Left lung (tissue), 10 donors: ENCODE results near the gene COL21A1. TPM values are rescaled to one million over a fixed set of nuclear protein-coding genes. Genes with fewer than 3 reads are reported as not detected.
"Not testable (repeated sequence)": the region's sequence is repeated elsewhere in the genome, so short reads cannot be mapped to it uniquely, and the experiment has no call there.

Experiments used
- ATAC-seq: fragments of 200-7000 bp; cut with Tn5 transposase; one replicate; pipeline ENCODE4 v1.9.1; 2020; ENCODE audit warnings: moderate library complexity
- DNase-seq, 4 donors: peaks; one replicate each; pipeline ENCODE4 v3.0.0-alpha.2; 2013 to 2020
- H3K27ac ChIP-seq, 2 donors: fragments of 200-600 bp; sonication (generic) in 1 of 2; one replicate each; pipeline versions ENCODE4 v1.5.0 to v1.8.0; 2020 to 2021
- H3K27me3 ChIP-seq, 2 donors: fragments of 200-600 bp; sonication (generic) in 1 of 2; one replicate each; pipeline versions ENCODE4 v1.5.0 to v1.8.0; 2020 to 2021
- H3K36me3 ChIP-seq, 2 donors: fragments of 200-600 bp; sonication (generic) in 1 of 2; one replicate each; pipeline versions ENCODE4 v1.5.0 to v1.8.0; 2020 to 2021
- H3K4me1 ChIP-seq, 2 donors: fragments of 200-600 bp; one replicate each; pipeline ENCODE4 v1.8.0; 2021
- H3K4me3 ChIP-seq, 2 donors: fragments of 200-600 bp; sonication (generic) in 1 of 2; one replicate each; pipeline versions ENCODE4 v1.5.0 to v1.8.0; 2020 to 2021; ENCODE audit warnings: mild to moderate bottlenecking in 1 of 2
- H3K9me3 ChIP-seq, 2 donors: fragments of 200-600 bp; sonication (generic) in 1 of 2; one replicate each; pipeline versions ENCODE4 v1.5.0 to v1.8.0; 2020 to 2021
- intact Hi-C, 2 donors: fragments of 100-400 bp; cut with DNase I; formaldehyde crosslinking; loops; one replicate each; pipeline versions ENCODE4 v1.11.2 to v1.14.2; 2022
- polyA plus RNA-seq, 6 donors: library from polyadenylated mRNA; unstranded; fragments of 120-200 nt; gene quantifications; one replicate each; pipeline ENCODE4 v1.2.1, GENCODE V29; 2013; ENCODE audit not compliant: insufficient read length in 6 of 6
- total RNA-seq, 2 donors: library from RNA; stranded (reverse); fragmentation: NEBNext Ultra II Directional; extraction: Animal tissue kit (Norgen Biotek cat#: 25700); gene quantifications; one replicate each; pipeline ENCODE4 v1.2.1, GENCODE V29; 2021
- TF ChIP-seq, protein P1 (sequence below), 2 donors: fragments of 200-600 bp; sonication (generic) in 1 of 2; IDR thresholded peaks; one replicate each; pipeline versions ENCODE4 v1.5.0 to v1.8.0; 2021; ENCODE audit warnings: antibody characterized with exemption in 2 of 2
- donor health status: DM: no; HTN: yes; CAD: no.
- donor health status: DM: no; HTN: no; CAD: no.

Gene COL21A1
- total and polyA plus RNA-seq, 8 donors = 6.6 to 190 (median 151) TPM

DNA sequence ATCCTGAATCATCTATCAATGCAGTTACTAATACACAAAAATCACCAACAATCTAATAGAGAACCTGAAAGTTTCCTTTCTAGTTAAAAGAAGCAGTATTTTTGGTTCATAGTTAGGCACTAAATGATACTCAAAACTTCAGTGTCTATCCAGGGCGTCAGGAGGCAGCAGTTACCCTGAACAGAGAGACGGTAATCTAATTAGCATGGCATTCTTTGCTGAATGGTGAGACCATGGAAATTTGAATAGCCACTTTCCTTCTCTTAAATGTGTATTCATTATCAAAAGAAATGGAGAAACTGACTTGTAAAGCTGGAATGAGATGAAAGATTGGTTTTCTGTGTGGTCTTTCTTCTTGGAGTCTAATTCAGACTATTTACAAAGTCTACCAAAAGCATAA, 225.4 kb downstream of the COL21A1 start:
- no peak for ATAC-seq

DNA sequence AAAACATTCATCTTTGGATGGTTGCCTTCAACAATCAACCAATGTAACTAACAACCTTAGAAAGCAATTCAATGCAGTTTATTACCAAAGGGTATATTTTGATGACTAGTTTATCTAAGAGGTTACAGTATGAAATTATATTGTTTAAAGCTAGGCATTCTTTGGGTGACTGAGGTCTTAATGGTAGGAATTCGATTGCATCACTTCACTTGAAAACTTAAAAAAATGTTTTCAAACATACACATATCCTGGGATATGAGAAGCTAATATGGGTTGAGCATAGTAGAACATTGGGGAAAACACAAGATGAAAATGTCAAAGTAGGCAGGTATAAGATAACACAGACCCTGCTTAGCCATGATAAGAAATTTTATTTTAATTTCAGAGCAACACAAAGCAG, 227.4 kb downstream of the COL21A1 start:
- no peaks in the 10 kb centered on the region for H3K36me3 ChIP-seq
- no peaks in the 10 kb centered on the region for H3K27me3 ChIP-seq
- TF ChIP-seq, protein P1, sequence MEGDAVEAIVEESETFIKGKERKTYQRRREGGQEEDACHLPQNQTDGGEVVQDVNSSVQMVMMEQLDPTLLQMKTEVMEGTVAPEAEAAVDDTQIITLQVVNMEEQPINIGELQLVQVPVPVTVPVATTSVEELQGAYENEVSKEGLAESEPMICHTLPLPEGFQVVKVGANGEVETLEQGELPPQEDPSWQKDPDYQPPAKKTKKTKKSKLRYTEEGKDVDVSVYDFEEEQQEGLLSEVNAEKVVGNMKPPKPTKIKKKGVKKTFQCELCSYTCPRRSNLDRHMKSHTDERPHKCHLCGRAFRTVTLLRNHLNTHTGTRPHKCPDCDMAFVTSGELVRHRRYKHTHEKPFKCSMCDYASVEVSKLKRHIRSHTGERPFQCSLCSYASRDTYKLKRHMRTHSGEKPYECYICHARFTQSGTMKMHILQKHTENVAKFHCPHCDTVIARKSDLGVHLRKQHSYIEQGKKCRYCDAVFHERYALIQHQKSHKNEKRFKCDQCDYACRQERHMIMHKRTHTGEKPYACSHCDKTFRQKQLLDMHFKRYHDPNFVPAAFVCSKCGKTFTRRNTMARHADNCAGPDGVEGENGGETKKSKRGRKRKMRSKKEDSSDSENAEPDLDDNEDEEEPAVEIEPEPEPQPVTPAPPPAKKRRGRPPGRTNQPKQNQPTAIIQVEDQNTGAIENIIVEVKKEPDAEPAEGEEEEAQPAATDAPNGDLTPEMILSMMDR (IDR thresholded peaks at IDR 0.05) = no peak
- peaks cover 0 to 4% of the 10 kb centered on the region in 2 donors for H3K9me3 ChIP-seq
- H3K4me1 ChIP-seq = no peaks in the 10 kb centered on the region
- no peak overlapping the region for H3K27ac ChIP-seq
- H3K4me3 ChIP-seq = no peak overlapping the region
- intact Hi-C loops = no loop called here
- DNase-seq = no peak
- no peak for ATAC-seq

More for the DNA sequence above, 225.4 kb downstream of the COL21A1 start:
- no peak for DNase-seq
- Histone ChIP-seq H3K9me3 (peaks cover 0 to 4% of the 10 kb centered on the region in 2 donors), H3K27ac (no peak overlapping the region), H3K36me3 (no peaks in the 10 kb centered on the region), H3K4me3 (no peak overlapping the region), H3K27me3 (no peaks in the 10 kb centered on the region), H3K4me1 (no peaks in the 10 kb centered on the region)
- intact Hi-C loops = no loop called here
- TF ChIP-seq, protein P1 (IDR thresholded peaks at IDR 0.05) = no peak

DNA sequence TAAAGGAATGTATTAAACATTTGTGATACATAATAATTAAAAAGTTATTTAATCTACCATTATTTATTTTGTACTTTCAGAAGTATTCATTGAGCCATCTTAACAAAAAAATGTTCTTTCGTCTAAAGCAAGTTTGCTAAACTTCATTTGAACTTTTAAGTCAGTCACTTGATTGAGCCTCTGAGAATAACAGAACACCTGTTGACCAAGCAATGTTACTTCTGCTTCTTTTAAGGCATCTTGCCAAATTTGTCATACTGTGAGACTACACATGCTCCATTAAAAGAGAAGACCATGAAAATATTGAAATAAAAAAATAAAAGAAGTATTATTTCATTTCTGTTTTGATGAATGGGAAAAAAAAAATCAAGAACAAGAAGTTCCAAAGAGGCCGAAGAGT, 230.2 kb downstream of the COL21A1 start:
- Histone ChIP-seq H3K36me3 (no peaks in the 10 kb centered on the region), H3K27me3 (no peaks in the 10 kb centered on the region), H3K4me3 (no peak overlapping the region), H3K9me3 (peaks cover 0 to 4% of the 10 kb centered on the region in 2 donors), H3K27ac (no peak overlapping the region), H3K4me1 (no peaks in the 10 kb centered on the region)
- no peak for ATAC-seq
- no peak for DNase-seq
- TF ChIP-seq, protein P1 (IDR thresholded peaks at IDR 0.05) = no peak
- intact Hi-C loops = no loop called here

DNA sequence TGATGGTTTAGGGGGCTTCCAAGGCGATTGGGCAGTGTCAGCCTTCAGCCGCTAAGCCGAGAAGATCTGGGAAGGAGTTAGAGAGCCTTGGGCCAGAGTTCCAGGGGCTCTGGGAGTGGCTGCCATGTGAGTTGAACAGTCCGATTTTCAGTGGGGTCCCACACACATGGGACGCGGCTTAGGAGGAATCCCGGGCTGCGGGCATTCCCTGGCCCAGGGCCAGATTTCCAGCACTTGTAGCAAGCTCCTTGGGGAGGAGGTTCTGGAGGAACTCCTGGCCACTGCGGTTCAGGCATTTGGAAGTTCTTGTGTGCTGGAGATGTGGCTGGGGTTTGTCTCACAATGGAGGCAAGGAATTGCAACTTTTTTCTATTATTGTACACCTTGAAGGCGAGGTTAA, 233.3 kb downstream of the COL21A1 start:
- H3K27ac ChIP-seq, ATAC-seq, H3K4me1 ChIP-seq, H3K9me3 ChIP-seq, intact Hi-C loops, H3K36me3 ChIP-seq, H3K4me3 ChIP-seq, H3K27me3 ChIP-seq, DNase-seq: not testable (repeated sequence)

DNA sequence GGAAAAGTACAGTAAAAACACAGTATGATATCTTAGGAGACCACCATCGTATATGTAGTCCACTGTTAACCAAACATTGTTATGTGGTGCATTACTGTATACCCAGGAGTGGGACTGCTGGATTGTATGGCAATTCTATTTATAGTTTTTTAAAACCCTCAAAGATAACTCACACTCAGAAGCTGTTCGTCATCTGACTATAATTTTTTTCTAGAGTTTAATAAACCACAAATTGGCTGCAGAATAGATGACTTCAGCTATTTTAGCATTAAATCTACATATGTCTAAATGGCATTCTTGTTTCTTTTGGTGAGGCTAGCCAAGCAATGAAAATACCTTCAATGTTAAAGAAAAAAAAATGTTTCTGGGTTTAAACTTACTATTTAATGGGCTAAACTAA, 237.7 kb downstream of the COL21A1 start:
- ATAC-seq = no peak
- no peak overlapping the region for H3K27ac ChIP-seq
- intact Hi-C loops = no loop called here

More for the DNA sequence above, 237.7 kb downstream of the COL21A1 start:
- Histone ChIP-seq H3K4me1 (no peaks in the 10 kb centered on the region), H3K9me3 (peaks cover 0 to 5% of the 10 kb centered on the region in 2 donors), H3K27me3 (no peaks in the 10 kb centered on the region), H3K4me3 (no peak overlapping the region), H3K36me3 (no peaks in the 10 kb centered on the region)
- DNase-seq = no peak
- TF ChIP-seq, protein P1 (IDR thresholded peaks at IDR 0.05) = no peak
